Lower leg skin (tissue), 4 donors: ENCODE data around the gene SLC6A1. TPM values are rescaled to one million over a fixed set of nuclear protein-coding genes. Genes with fewer than 3 reads are reported as not detected.

Source experiments
- DNase-seq, 2 donors: peaks; one replicate each; pipeline ENCODE4 v3.0.0-alpha.2; 2019; ENCODE audit warnings: low spot score in 2 of 2
- H3K4me3 ChIP-seq: fragments of 200-600 bp; sonication (generic); 2 replicates; pipeline ENCODE4 v1.5.1; 2017; ENCODE audit warnings: mild to moderate bottlenecking, low read depth; ENCODE audit not compliant: poor library complexity, severe bottlenecking
- POLR2A ChIP-seq, 2 donors: fragments of 450-650 bp; IDR thresholded peaks; one replicate each; pipeline ENCODE4 v1.6.1; 2016 to 2017; ENCODE audit warnings: antibody characterized with exemption in 2 of 2, mild to moderate bottlenecking in 1 of 2, moderate library complexity in 1 of 2
- WGBS, 2 donors: methylation state at CpG; one replicate each; pipeline ENCODE4 v1.1.5; 2018; 5-methylcytosine and 5-hydroxymethylcytosine counted together
- intact Hi-C: fragments of 100-400 bp; cut with DNase I; formaldehyde crosslinking; loops from one replicate; pipeline ENCODE4 v1.15.0; 2023; ENCODE audit warnings: low total_unique reads
- total RNA-seq, 4 donors: library from RNA; depleted of rRNA; stranded (reverse); fragments of >200 nt; gene quantifications; one replicate each; pipeline ENCODE4 v1.1.0, GENCODE V29; 2016
- TF ChIP-seq, protein P1 (sequence below), 3 donors: fragments of 450-650 bp; IDR thresholded peaks; one replicate each; pipeline ENCODE4 v1.5.1; 2016; ENCODE audit warnings: antibody characterized with exemption in 3 of 3, mild to moderate bottlenecking in 3 of 3, moderate library complexity in 2 of 3

SLC6A1 gene
- total RNA-seq, 4 donors from 2014 or later = 0.10 to 2.3 (median 1.1) TPM; not detected in 1

DNA sequence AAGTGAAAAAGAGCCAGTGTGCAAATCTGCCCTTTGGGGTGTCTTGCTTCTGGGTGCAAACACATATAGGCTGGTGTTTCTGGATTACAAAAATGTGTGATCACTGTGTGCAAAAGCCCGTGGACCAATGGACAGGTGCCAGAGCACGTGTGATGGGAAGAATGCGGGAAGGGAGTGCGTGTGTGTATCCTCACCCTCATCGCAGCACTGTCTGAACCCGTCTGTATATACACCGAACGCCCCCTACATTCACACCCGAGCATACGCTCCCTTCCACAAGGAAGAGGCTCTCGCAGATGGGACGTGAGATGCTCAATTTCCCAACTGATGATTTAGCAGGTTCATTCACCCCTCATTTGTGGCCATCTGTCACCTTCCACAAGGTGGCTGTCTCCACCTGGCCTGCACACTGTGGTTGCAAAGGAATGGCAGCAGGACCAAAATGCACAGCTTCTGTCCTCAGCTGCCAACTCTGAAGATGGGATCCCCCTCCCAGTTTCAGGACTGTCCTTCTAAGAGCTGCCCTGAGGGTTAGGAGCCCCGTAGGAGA is 19.4 kb upstream of the SLC6A1 start:
- no peak overlapping the region for H3K4me3 ChIP-seq
- no peak for TF ChIP-seq POLR2A (IDR thresholded peaks at IDR 0.05)
- TF ChIP-seq, protein P1, sequence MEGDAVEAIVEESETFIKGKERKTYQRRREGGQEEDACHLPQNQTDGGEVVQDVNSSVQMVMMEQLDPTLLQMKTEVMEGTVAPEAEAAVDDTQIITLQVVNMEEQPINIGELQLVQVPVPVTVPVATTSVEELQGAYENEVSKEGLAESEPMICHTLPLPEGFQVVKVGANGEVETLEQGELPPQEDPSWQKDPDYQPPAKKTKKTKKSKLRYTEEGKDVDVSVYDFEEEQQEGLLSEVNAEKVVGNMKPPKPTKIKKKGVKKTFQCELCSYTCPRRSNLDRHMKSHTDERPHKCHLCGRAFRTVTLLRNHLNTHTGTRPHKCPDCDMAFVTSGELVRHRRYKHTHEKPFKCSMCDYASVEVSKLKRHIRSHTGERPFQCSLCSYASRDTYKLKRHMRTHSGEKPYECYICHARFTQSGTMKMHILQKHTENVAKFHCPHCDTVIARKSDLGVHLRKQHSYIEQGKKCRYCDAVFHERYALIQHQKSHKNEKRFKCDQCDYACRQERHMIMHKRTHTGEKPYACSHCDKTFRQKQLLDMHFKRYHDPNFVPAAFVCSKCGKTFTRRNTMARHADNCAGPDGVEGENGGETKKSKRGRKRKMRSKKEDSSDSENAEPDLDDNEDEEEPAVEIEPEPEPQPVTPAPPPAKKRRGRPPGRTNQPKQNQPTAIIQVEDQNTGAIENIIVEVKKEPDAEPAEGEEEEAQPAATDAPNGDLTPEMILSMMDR (IDR thresholded peaks at IDR 0.05) = no peak
- DNase-seq = no peak
- 69 to 76% methylated on average over 13 of the region's 13 CpGs for WGBS, 2 donors
- intact Hi-C loops = no loop called here

DNA sequence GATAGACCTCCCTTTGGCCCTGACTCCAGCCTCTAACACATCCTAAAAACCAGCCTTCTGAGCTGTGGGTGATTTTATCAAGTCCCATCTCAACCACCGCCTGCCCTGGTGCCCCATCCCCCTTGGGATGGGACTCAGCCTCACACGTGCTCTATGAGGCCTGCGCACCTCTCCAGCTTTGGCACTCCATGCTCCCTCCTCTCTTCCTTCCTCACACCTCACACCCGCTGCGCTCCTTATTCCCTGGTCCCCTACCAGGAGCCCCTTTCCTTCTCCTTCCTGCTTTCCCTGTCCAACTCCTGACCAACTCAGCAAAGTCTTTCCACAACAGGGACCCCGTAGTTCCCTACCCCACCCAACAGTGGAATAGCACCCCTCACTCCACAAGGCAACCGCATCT is 18.4 kb upstream of the SLC6A1 start:
- no peak for DNase-seq
- TF ChIP-seq POLR2A (IDR thresholded peaks at IDR 0.05) = no peak
- TF ChIP-seq, protein P1 (IDR thresholded peaks at IDR 0.05) = no peak
- WGBS, 2 donors = 83% methylated on average over 7 of the region's 7 CpGs
- H3K4me3 ChIP-seq = no peak overlapping the region
- intact Hi-C loops = no loop called here

DNA sequence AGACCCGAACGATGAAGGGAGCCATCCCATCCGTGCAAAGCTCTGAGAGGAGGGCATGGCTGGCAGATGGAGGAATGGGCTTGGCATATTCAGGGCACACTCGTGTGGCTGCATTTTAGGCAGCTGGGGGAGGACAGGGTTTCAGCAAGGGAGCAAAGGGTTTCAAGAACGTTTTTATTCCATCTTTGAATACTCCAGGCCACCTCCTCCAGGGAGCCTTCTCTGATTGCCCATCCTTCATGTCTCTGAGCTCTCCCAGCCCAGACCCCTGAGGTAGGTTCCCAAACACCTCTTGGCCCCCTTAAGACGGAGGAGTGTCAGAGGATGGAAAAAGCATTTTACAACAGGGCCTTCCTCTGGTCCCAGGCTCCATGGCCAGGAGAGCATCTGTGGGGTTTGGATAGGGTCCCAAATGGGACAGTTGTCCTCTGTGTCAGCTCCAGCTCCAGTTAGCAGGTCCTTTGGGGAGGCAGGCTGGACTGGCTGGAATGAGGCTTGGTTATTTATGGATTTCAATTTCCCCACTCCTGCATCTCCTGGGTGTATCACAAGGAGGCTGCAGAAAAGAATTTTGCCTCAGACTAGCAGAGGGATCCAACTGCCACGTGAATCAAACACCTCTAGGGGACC is 17.7 kb upstream of the SLC6A1 start:
- H3K4me3 ChIP-seq = no peak overlapping the region
- no peak for TF ChIP-seq POLR2A (IDR thresholded peaks at IDR 0.05)
- TF ChIP-seq, protein P1 (IDR thresholded peaks at IDR 0.05) = no peak
- WGBS, 2 donors = 63 to 75% methylated on average over 7 of the region's 7 CpGs
- intact Hi-C loops = no loop called here
- DNase-seq = no peak

DNA sequence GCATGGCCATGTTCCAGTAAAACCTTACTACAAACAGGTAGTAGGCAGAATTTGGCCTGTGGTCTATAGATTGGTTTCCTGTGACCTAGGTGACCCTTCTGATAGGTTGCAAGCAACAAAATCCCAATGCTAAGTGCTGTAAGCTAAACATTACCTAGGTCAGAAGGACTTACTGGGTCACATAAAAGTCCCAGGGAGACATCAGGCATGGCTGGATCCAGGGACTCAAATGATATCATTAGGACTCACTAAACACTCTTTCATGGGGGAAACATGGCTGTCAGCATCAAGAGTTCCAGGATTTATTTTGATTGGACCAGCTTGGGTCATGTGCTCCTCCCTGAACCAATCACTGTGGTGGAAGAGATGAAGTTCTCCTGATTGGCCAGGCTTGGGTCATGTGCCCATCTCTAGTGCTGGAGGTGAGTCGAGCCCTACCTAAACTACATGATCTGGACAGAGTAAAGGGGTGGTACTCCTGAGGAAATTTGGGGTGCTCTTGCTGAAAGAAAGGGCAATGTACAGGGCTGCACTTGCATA is 16.8 kb upstream of the SLC6A1 start:
- no peak overlapping the region for H3K4me3 ChIP-seq
- DNase-seq = no peak
- TF ChIP-seq POLR2A (IDR thresholded peaks at IDR 0.05) = no peak
- TF ChIP-seq, protein P1 (IDR thresholded peaks at IDR 0.05) = no peak
- intact Hi-C loops = no loop called here
- WGBS, 2 donors = 87 to 89% methylated on average over 1 of the region's 1 CpG

DNA sequence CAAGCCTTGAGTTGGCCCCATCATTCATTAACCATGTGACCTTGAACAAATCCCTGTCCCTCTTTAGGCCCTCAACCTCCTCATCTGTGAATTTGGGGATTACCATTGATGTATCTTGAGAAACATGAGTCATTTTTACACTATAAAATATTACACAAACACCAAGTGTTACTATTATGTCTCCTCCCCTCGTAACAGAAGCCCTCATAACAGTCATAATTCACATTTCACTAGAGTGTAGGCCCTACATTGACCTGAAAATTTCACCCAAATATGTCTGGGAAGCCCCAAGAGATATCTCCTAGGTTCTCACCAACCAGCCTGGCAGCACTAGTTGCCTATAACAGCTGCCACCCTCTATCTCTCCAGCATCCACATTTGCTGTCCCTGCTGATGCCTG is 15.8 kb upstream of the SLC6A1 start:
- intact Hi-C loops = no loop called here
- TF ChIP-seq, protein P1 (IDR thresholded peaks at IDR 0.05) = no peak
- TF ChIP-seq POLR2A (IDR thresholded peaks at IDR 0.05) = no peak
- no peak overlapping the region for H3K4me3 ChIP-seq
- 78 to 83% methylated on average over 1 of the region's 1 CpG for whole genome bisulfite sequencing, 2 donors
- DNase-seq = no peak
